H54 (cell line): ENCODE results near the gene IQSEC2.

ENCODE experiments used
- DNase-seq: peaks from one replicate; pipeline ENCODE4 v3.0.0; 2011; ENCODE audit warnings: low spot score, mixed read lengths; ENCODE audit not compliant: insufficient read length
- FAIRE-seq: peaks from 3 replicates; lab custom pipeline; 2011; peaks lifted over from hg19 to GRCh38; lab: Jason Lieb, UNC
- POLR2A ChIP-seq: IDR thresholded peaks from 2 replicates; pipeline ENCODE4 v1.6.1; 2011; ENCODE audit warnings: low read depth, mild to moderate bottlenecking, low read length

Gene IQSEC2

DNA sequence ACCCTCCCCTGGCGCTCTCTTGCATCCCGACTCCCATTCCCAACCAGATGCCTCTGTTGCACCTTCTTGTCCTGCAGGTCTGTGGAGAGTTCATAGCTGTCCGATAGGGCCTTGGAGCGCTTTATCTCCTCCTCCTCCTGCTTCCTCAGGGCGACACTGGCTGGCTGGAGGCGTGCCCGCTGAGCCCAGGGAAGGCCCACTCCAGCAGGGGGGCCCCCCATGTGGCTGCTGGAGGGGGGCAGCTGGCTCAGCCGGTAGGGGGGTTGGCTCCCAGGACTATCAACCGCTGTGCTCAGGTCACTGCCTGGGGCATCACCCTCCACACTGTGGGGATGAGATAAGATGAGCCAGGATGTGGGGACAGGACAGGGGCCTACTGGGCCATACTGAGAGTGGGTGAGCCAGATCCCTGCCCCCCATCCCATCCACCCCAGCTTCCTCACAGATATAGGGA lies 25.6 kb downstream of the IQSEC2 start:
- no peak for DNase-seq
- FAIRE-seq = no peak
- TF ChIP-seq POLR2A = no peak

DNA sequence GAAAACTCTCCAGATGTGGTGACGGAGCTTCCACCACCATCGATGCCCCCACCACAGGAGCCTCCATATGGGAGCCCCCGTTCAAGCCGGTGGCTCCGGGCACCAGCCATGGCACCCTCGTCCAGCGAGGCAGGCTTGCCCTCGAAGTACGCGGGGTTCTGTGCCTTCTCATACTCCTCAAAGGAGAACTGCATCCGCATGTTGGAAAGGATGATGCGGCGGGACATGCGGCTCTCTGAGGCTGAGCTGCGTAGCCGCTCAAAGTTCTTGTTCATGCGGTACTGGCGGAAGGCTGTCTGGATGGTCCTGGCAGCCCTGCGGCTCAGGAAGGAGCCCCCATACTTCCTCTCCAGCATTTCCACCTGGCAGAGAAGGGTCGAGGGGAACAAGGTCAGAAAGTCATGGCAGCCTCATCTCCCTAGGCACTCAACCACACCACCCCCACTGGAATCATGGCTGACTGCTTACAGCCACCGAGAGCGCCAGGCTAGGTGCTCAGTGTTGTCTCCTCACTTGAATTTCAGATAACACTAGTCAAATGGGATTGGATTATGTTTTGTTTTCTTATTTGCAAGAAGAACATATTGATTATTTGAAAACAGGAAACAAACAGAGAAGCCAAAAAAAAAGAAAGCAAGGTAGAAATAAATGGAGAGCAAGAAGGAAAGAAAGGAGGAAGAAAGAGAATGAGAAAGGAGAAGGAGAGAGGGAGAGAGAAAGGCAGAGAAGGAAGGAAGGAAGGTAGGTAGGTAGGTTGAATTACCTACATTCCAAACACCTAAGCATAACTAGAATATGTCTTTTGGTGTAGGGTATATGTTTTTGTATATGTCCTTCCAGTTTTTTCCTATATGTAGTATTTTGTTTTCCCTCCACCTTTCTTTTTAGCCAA lies 26.6 kb downstream of the IQSEC2 start:
- FAIRE-seq (no peak), DNase-seq (no peak)
- TF ChIP-seq POLR2A = no peak

DNA sequence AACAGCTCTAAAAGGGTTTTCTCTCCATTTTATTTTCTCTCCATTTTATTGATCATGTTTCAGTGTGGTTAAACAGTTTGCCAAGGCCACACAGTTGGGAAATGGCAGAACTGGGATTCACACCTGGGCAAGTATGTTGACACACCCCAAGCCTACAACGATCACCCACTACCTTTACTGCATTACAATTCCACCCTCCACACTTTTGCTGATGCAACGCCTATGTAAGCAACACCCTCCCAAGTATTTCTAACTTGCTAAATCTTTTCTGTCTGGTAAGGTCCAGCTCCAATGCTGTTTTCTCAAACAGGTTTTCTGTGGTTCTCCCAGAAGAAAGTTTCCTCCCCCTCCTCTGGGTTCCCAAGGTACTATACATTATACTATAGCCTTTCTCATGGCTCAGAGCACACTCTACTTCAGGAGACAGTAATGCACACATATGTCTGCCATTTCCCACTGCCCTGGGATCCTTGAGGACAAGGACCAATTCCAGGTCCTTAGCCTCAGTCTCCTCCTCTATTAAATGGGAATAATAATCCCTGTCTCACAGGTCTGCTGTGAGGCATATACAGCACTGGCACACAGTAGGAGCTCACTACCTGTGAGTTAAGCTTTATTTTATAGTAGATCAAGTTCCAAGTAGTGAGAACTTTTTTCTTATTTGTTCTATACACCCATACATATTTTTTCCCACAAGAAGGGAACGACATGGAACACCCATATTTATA lies 27.9 kb downstream of the IQSEC2 start:
- no peak for FAIRE-seq

DNA sequence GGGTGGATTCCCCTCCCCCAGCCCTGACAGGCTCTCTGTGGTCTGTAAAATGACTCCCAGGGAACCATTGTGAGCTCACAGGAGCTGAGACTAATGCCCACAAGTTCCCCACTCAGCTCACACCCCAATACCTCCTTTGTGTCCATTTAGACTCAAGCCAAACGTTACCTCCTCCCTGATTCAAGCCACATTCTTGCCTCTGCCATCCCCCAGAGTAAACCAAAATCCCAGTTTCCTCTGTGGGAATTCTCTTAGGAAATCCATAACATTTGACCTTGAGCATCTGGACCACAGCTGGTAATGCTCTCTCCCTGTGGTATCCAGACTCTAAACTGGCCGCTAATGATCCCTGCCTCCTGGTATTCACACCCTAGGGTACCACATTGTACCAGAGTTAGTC lies 30.1 kb downstream of the IQSEC2 start:
- DNase-seq (no peak), FAIRE-seq (no peak)
- no peak for TF ChIP-seq POLR2A

More for the DNA sequence above, 27.9 kb downstream of the IQSEC2 start:
- DNase-seq = no peak
- TF ChIP-seq POLR2A = no peak

DNA sequence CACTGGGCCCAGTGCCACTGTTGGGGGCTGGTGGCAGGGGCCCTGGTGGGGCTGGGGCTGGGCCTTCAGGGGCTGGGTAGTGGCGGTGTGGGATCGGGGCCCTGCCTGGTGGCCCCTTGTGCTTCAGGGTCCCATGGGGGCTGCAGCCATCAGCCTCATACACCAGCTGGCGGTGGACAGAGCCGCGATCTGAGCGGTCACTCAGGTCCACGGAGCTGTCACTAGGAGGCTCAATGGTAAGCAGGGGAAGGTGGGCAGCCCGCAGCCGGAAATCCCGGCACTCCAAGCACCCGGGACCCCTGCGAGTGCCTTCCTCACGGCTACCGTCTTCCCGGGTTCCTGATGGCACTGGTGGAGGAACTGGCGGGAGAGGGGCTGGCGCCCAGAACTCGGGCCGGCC lies 30.8 kb downstream of the IQSEC2 start:
- no peak for DNase-seq
- no peak for FAIRE-seq
- no peak for TF ChIP-seq POLR2A

DNA sequence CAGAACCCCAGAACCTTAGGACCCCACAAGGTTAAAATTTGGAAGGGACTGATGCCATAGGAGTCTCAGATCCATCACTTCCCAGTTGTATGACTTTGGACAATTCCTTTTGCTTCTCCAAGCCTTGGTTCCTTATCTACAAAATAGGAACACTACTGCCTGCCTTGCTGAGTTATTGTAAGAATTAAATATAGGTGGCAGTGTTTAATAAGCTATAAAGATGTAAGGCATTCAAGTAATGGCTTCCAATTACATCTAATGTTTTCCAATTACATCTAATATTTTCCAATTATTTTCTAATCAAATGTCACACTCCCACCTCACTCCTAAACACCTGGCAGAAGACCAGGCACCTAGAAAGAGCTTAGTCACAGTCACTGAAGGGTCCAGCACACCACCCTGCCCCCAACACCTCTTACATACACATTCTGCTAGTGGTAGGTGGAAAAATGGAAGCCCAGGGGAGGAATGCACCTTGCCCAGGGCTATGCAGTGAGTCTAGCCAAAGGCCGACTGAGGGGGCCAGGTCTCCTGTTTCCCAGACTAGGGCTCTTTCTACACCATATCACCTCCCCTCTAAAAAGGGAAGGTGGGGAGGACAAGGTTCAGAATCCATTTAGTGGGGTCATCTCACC lies 31.9 kb downstream of the IQSEC2 start:
- FAIRE-seq = no peak
- DNase-seq = no peak
- TF ChIP-seq POLR2A = no peak

DNA sequence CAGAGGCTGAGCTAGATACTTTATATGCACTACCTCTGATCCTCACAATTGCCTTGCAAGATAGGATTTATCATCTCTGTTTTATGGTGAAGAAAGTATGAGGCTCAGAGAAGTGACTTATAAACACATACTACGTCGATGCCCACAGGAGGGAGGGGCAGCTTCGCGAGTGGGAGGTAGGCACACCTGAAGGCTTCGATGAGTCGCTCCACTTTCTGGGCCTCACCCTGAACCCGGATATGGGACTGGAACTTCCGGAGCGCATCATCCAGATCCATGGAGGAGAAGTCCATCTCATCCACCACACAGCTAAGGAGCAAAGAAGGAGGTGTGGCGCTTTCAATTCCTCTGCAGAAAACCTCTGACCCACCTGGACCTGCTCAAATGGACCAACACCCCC lies 33.5 kb downstream of the IQSEC2 start:
- DNase-seq (no peak), FAIRE-seq (no peak)
- TF ChIP-seq POLR2A = no peak

DNA sequence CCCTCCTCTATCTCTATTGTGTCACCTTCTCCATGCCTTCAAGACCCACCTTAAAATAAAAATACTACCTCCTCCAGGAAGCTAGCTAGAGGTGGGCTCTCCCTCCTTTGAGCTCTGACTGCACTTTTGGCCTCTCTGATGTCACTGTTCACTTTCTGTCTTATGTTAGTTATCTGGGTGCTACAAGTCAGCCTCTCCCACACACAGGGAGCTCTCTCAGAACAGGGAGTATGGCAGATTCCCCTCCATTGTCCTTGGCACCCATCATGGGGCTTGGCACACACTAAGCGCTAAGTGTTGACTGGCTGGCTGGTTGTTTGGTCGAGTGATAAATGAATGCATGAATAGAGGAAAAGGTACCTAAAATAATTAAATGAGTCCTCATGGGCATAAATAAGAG lies 35.2 kb downstream of the IQSEC2 start:
- TF ChIP-seq POLR2A = no peak
- DNase-seq = no peak
- FAIRE-seq = no peak

DNA sequence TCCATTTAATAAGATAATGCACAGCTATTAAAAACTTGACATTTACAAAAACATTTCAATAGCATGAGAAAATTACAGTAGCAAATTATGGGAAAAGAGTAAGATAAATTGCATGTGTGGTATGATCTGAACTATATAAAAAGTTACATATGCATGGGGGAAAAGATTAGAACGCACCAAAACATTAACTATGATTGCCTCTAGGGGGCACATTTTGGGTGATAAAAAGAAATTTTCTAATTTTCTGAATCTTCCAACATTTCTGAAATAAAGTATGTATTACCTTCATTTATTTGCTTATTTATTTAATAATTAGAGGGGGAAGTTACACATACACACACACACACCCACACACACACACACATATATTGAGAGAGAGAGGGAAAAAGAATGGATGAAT lies 36.8 kb downstream of the IQSEC2 start:
- no peak for TF ChIP-seq POLR2A
- FAIRE-seq (no peak), DNase-seq (no peak)

DNA sequence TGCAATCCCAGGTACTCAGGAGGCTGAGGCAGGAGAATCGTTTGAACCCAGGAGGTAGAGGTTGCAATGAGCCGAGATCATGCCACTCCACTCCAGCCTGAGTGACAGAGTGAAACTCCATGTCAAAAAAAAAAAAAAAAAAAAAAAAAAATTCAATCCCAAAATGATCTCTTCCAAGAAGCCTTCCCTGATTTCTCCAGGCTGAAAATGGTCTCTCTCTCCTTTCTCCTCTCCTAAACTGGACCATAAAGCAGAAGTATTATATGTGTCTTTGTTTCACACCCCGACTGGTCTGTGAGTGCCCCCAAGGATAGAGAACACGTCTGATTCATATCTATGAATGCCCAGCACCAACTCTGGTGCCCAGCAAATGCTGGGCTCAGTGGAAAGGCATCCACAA lies 39.1 kb downstream of the IQSEC2 start:
- DNase-seq (no peak), FAIRE-seq (no peak)
- no peak for TF ChIP-seq POLR2A

DNA sequence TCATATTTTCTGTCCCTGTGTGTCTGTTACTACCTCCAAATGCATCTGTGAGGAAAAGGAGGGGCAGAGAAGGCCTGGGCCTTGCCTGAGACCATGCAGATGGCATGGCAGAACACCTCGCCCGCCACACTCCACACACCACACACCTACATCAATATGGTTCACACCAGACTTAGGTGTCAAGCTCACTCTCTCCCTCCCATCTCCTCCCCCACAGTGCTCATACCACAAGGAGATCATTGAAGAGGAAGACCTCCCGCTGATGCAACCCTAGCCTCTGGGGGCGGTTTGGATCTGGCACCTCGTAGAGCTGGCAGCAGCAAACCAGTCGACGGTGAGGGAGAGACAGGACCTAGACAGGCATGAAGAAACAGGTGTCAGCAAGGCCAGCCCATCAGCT lies 39.8 kb downstream of the IQSEC2 start:
- TF ChIP-seq POLR2A = no peak
- DNase-seq = no peak
- FAIRE-seq = no peak

DNA sequence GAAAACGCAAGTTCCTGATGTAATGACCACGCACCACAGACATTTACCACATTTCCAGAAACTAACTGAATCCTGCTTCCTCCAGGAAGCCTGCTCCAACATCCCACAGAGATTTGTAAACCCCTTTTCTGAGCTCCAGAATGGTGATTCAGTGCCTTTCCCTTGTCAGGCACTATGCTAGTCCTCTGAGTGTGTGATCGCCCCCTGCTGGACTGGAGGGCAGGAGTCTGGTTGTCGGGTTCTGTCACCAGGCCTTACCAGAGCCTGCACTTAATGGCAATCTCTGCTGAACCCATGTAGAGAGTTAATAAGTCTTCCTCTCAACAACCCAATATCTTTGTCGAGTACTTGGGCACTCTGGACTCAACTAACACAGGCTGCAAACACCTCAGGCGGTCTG lies 41.9 kb downstream of the IQSEC2 start:
- DNase-seq = no peak
- no peak for TF ChIP-seq POLR2A
- FAIRE-seq = no peak

DNA sequence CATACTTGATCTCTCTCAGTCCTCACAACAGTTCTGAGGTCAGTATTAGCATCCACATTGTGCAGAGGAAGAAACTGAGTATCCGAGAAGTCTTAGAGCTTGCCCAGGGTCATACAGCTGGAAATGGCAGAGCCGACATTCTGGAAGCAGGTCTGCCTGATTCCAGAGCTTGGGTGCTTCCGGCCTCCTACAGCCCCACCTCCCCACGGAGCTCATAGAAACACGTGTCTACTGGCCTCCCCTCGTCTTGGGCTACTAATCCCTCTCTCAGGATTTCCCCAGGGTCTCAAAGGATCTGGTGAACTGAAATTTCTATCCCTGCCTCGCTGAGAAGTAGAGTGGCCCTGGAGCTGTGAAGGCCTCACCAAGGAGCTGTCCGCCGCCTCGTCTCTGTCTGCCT lies 44.3 kb downstream of the IQSEC2 start:
- DNase-seq (no peak), FAIRE-seq (no peak)
- no peak for TF ChIP-seq POLR2A

DNA sequence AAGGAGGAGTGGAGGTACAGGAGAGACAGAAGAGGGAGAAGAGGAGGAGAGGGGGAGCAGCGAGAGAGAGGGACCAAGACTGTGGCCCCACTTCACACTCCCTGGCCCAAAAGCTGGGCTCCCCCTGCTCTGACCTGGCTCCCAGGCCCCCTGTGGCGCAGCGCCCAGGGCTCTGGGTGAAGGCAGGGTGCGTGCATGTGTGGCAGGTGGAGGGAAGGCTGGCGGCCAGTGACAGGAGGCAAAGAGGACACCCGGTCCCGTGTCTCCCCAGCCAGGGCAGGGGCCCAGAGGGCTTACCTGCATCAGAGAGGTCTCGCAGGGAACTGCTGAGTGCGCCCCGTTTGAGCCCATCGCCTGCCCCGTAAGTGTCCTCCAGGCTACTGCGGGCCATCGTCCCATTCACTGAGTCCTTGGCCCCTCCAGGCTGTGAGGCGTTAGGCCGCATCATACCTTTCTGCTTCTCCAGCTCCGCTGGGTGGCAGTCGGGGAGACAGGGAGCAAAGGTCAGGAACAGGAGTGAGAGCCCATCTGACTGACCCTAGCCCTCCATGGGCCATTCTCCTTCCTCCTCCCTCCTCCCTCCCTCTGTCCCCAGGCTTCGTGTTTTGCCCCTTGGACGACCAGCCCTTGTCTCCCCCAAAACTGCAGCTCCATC lies 45.2 kb downstream of the IQSEC2 start:
- no peak for TF ChIP-seq POLR2A
- FAIRE-seq (no peak), DNase-seq (no peak)

DNA sequence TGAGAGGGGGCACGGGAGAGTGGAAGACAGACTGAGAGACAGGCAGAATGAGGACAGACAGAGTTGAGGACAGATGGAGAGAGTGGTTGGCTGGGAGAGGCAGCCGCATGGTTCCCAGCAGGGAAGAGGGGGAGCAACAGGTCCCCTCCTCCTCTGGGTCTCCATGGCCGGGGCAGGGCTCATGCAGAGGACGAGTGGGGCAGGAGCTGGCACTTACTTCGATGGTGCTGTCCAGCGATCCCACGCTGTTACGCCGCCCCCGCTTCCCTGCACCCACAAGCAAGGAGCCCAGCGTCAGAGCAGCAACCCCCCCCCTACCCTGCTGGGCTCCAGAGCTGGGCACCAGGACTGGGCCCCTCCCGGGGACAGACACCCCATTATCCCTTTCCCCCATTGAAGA lies 45.8 kb downstream of the IQSEC2 start:
- no peak for TF ChIP-seq POLR2A
- DNase-seq = no peak
- FAIRE-seq = no peak
